ENCODE data around the gene TRPM1.
A peak's percentile ranks its signal among the peaks of the same experiment; 100 is the strongest.

The TRPM1 gene

DNA sequence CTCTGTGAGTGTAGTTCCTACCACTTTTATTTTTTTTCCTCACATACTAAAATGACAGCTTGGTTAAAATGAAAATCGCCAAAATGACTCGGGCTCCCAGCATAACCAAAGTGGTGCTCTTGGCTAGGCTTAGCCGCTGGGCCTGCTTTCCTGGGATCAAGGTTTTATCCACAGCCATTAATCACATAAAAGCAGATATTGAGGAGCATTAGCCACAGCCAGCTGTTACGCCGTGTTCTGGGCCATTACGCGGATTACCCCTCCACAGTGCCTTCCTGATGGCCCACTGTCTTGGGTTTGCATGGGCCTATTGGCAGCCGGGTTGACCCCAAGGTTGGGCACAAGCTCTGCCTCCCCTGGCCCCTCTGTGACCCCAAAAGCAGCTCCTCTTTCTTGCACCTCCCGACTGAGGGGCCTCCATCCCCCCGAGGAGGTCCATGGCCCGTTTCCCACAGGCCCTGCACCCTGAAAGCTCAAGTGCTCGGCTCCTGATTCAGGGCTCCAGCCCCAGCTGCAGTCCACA, 30.4 kb upstream of the TRPM1 start:
- DNase-seq (ENCODE audit: extremely low spot score) = no peak
- ChIA-PET CTCF (no interaction called here), POLR2A (no interaction called here)
- TF ChIP-seq ZNF384 (IDR thresholded peaks at IDR 0.05) (no peak), SP1 (IDR thresholded peaks at IDR 0.05) (no peak), L3MBTL2 (conservative IDR thresholded peaks at IDR 0.05) (no peak), TARDBP (IDR thresholded peaks at IDR 0.05) (no peak), LEF1 (IDR thresholded peaks at IDR 0.05; ENCODE audit: borderline replicate concordance) (no peak), ARNT (IDR thresholded peaks at IDR 0.05) (no peak), FOXM1 (IDR thresholded peaks at IDR 0.05; ENCODE audit: borderline replicate concordance) (no peak), CTBP1 (IDR thresholded peaks at IDR 0.05; ENCODE audit: borderline replicate concordance) (no peak), FOXA1 (IDR thresholded peaks at IDR 0.05) (no peak), HDGF (IDR thresholded peaks at IDR 0.05; ENCODE audit: borderline replicate concordance) (no peak), NFRKB (IDR thresholded peaks at IDR 0.05) (no peak), ELF4 (IDR thresholded peaks at IDR 0.05) (no peak), FOXK2 (IDR thresholded peaks at IDR 0.05) (no peak), BHLHE40 (IDR thresholded peaks at IDR 0.05; ENCODE audit: borderline replicate concordance) (no peak), SUZ12 (IDR thresholded peaks at IDR 0.05) (no peak)
- TF ChIP-seq, protein P1, sequence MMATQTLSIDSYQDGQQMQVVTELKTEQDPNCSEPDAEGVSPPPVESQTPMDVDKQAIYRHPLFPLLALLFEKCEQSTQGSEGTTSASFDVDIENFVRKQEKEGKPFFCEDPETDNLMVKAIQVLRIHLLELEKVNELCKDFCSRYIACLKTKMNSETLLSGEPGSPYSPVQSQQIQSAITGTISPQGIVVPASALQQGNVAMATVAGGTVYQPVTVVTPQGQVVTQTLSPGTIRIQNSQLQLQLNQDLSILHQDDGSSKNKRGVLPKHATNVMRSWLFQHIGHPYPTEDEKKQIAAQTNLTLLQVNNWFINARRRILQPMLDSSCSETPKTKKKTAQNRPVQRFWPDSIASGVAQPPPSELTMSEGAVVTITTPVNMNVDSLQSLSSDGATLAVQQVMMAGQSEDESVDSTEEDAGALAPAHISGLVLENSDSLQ (IDR thresholded peaks at IDR 0.05) = no peak

DNA sequence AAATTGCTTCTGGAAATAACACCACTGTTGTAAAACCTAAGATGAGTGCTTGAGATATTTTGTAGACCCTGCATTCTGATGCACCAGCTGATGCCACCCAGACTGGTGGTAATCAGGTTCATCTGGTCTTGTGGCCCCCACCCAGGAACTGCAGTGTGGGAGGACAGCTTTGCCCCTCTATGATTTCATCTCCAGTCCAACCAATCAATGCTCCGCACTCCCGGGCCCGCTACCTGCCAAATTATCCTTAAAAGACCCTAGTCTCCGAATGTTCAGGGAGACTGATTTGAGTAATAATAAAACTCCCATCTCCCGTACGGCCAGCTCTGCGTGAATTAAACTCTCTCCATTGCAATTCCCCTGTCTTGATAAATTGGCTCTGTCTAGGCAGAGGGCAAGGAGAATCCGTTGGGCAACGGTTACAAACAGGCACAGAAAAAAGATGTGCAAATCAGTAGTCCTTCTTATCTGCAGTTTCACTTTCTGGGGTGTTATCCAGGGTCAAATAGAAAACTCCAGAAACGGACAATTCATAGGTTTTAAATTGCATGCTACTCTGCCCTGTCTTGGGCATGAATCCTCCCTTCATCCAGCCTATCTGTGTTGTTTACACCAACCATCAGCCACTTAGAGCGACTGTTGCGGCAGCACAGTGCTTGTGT, 29.2 kb upstream of the TRPM1 start:
- CTCF ChIA-PET = no interaction called here
- no peak for DNase-seq (ENCODE audit: extremely low spot score)
- no peak for TF ChIP-seq LEF1 (IDR thresholded peaks at IDR 0.05; ENCODE audit: borderline replicate concordance)
- no peak for TF ChIP-seq FOXM1 (IDR thresholded peaks at IDR 0.05; ENCODE audit: borderline replicate concordance)
- TF ChIP-seq ELF4 (IDR thresholded peaks at IDR 0.05) = no peak
- no peak for TF ChIP-seq SP1 (IDR thresholded peaks at IDR 0.05)
- no peak for TF ChIP-seq HDGF (IDR thresholded peaks at IDR 0.05; ENCODE audit: borderline replicate concordance)
- TF ChIP-seq L3MBTL2 (conservative IDR thresholded peaks at IDR 0.05) = no peak
- no peak for TF ChIP-seq ARNT (IDR thresholded peaks at IDR 0.05)
- no peak for TF ChIP-seq FOXA1 (IDR thresholded peaks at IDR 0.05)
- TF ChIP-seq, protein P1 (IDR thresholded peaks at IDR 0.05) = no peak
- no peak for TF ChIP-seq FOXK2 (IDR thresholded peaks at IDR 0.05)
- TF ChIP-seq BHLHE40 (IDR thresholded peaks at IDR 0.05; ENCODE audit: borderline replicate concordance) = no peak
- no peak for TF ChIP-seq NFRKB (IDR thresholded peaks at IDR 0.05)
- TF ChIP-seq ZNF384 (IDR thresholded peaks at IDR 0.05) = no peak
- TF ChIP-seq CTBP1 (IDR thresholded peaks at IDR 0.05; ENCODE audit: borderline replicate concordance) = no peak
- no peak for TF ChIP-seq SUZ12 (IDR thresholded peaks at IDR 0.05)
- no peak for TF ChIP-seq TARDBP (IDR thresholded peaks at IDR 0.05)
- POLR2A ChIA-PET = no interaction called here

DNA sequence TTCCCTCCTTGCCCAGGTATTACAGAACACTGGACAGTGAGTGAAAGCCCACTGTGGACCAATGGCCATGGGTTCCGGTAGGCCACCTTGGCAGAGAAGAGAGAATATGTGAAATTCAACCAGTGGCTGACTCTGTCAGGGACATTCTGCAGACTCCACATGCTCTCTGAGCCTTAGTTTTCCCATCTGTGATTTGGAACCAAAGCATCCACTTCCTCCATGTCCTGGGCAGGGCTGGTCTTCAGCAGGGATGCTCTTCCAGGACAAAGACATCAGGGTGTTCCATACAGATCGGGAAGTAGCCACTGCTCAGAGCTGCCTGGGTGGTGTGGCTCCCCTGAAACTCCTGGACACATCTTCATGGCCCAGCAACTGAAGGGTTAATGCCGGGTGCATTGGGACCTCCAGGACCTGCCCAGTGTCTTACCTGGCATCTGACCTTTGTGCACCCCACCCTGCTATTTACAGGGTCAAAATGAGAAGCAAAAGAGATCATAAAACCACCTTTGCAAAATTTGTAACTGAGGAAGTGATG, 28.3 kb upstream of the TRPM1 start:
- no peak for TF ChIP-seq FOXM1 (IDR thresholded peaks at IDR 0.05; ENCODE audit: borderline replicate concordance)
- TF ChIP-seq ARNT (IDR thresholded peaks at IDR 0.05) = no peak
- no peak for TF ChIP-seq TARDBP (IDR thresholded peaks at IDR 0.05)
- ChIA-PET POLR2A (interaction anchor here (1.2 kb wide), 1 partner anchor 145 kb away, joined by 4 read pairs; no protein-coding TSS in a partner anchor), CTCF (interaction anchor here (0.7 to 1.5 kb wide), 5 partner anchors 8 to 253 kb away, joined by 3 to 7 read pairs (median 5); no protein-coding TSS in a partner anchor)
- DNase-seq (ENCODE audit: extremely low spot score) = no peak

DNA sequence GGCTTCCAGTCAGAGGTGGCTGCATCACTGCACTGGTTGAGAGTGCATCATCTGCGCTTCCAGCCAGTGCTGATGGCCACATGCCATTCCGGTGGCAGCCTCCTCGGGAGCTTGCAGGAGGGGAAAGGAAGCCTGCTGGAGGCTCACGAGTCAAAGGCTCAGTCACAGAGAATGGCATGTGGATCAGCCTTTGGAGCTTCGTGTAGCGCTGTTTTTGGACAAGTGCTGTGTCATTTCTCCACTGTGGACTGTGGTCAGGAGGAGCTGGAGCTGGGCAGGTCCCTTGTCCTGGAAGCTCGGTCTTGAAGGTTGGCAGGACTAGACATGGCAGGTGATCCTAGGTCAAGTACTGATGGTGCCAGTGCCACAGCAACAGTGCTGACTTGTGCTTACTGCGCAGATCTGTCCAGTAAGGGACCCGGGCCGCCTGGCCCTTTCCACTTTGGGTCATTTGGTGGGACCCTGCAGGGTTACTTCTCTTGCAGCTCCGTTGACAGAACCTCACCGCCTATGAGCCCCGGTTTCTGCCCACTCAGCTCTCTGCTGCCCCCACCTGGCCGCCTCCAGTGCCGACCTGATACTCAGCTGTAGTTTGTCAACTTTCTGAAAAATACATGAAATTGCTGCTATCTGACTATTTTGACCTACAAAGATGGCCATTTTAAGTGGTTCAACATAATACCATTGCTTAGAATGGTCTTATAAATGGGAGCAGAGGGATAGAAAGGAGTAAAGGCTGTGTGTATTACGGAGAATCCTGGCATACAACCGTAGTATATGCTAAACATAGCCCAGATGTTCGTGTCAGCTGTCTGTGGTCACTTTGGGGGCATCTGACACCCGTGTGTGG, 27.6 kb upstream of the TRPM1 start:
- POLR2A ChIA-PET = interaction anchor here (1.2 kb wide), 1 partner anchor 144 kb away, joined by 4 read pairs; no protein-coding TSS in a partner anchor
- CTCF ChIA-PET = interaction anchor here (0.6 to 1.9 kb wide), 12 partner anchors 9 to 352 kb away, joined by 3 to 7 read pairs (median 3); partner anchors contain the start of gene FAN1
- DNase-seq (ENCODE audit: extremely low spot score) = peak; percentile 48
- TF ChIP-seq LEF1 (IDR thresholded peaks at IDR 0.05; ENCODE audit: borderline replicate concordance) = no peak
- no peak for TF ChIP-seq FOXM1 (IDR thresholded peaks at IDR 0.05; ENCODE audit: borderline replicate concordance)
- no peak for TF ChIP-seq SP1 (IDR thresholded peaks at IDR 0.05)
- TF ChIP-seq L3MBTL2 (conservative IDR thresholded peaks at IDR 0.05) = no peak
- TF ChIP-seq SUZ12 (IDR thresholded peaks at IDR 0.05) = no peak
- TF ChIP-seq, protein P1 (IDR thresholded peaks at IDR 0.05) = no peak
- no peak for TF ChIP-seq ZNF384 (IDR thresholded peaks at IDR 0.05)
- TF ChIP-seq TARDBP (IDR thresholded peaks at IDR 0.05) = no peak
- no peak for TF ChIP-seq BHLHE40 (IDR thresholded peaks at IDR 0.05; ENCODE audit: borderline replicate concordance)
- TF ChIP-seq FOXA1 (IDR thresholded peaks at IDR 0.05) = no peak

DNA sequence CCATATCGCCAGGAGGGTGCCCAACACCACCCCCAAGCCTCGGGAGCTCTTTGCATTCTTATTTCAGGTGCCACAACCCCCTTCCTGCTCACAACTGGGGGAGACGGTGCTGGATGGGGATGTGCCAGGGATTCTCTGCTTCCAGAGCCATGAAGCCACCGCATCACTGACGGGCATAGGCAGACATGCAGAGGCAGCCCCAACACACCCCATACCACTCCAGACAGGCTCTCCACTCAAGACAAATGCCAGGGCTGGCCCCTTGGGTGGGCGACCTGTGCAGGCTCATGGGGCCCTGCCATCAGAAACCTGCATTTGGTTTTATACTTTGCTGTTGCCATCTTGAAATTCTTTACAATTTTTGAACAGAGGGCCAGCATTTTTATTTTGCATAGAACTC, 27.0 kb upstream of the TRPM1 start:
- DNase-seq (ENCODE audit: extremely low spot score) = no peak
- no peak for TF ChIP-seq NFRKB (IDR thresholded peaks at IDR 0.05)
- TF ChIP-seq HDGF (IDR thresholded peaks at IDR 0.05; ENCODE audit: borderline replicate concordance) = no peak
- no peak for TF ChIP-seq ZNF384 (IDR thresholded peaks at IDR 0.05)
- TF ChIP-seq CTBP1 (IDR thresholded peaks at IDR 0.05; ENCODE audit: borderline replicate concordance) = no peak
- TF ChIP-seq, protein P1 (IDR thresholded peaks at IDR 0.05) = no peak
- TF ChIP-seq SUZ12 (IDR thresholded peaks at IDR 0.05) = no peak
- ChIA-PET POLR2A (interaction anchor here (1.2 kb wide), 1 partner anchor 144 kb away, joined by 4 read pairs; no protein-coding TSS in a partner anchor), CTCF (interaction anchor here (0.6 to 1.9 kb wide), 8 partner anchors 9 to 352 kb away, joined by 3 to 7 read pairs (median 3); partner anchors contain the start of gene FAN1)

Measured in HEK293T (cell line).